Activated T-cell treated with anti-CD3 and anti-CD28 coated beads for 48 hours (primary cell): Measurements from ENCODE around the gene MFSD6.

ENCODE experiments used
- DNase-seq: peaks from one replicate; pipeline ENCODE4 v3.0.0-alpha.2; 2020; ENCODE audit warnings: low read depth

The MFSD6 gene

GRCh38 chr2:190440113-190440512 is 32.0 kb downstream of the MFSD6 start:
- no peak for DNase-seq

GRCh38 chr2:190441564-190441963 is 33.4 kb downstream of the MFSD6 start:
- no peak for DNase-seq

GRCh38 chr2:190443055-190443454 is 34.9 kb downstream of the MFSD6 start:
- no peak for DNase-seq

- DNase-seq: no peak
Measured at GRCh38 chr2:190443778-190444481, 35.8 kb downstream of the MFSD6 start.

GRCh38 chr2:190444976-190445375 is 36.8 kb downstream of the MFSD6 start:
- DNase-seq: no peak

GRCh38 chr2:190446193-190446592 is 38.0 kb downstream of the MFSD6 start:
- DNase-seq: no peak

- no peak for DNase-seq
Measured at GRCh38 chr2:190446750-190447516, 38.8 kb downstream of the MFSD6 start.

GRCh38 chr2:190447766-190448165 is 39.6 kb downstream of the MFSD6 start:
- no peak for DNase-seq

GRCh38 chr2:190449925-190450324 is 41.8 kb downstream of the MFSD6 start:
- no peak for DNase-seq

- DNase-seq: no peak
Measured at GRCh38 chr2:190450363-190450762, 42.2 kb downstream of the MFSD6 start.

GRCh38 chr2:190451561-190452176 is 43.5 kb downstream of the MFSD6 start:
- DNase-seq: no peak

GRCh38 chr2:190452433-190452832 is 44.3 kb downstream of the MFSD6 start:
- no peak for DNase-seq

GRCh38 chr2:190454795-190455194 is 46.6 kb downstream of the MFSD6 start:
- no peak for DNase-seq

- no peak for DNase-seq
Measured at GRCh38 chr2:190455358-190456095, 47.4 kb downstream of the MFSD6 start.

- DNase-seq: no peak
Measured at GRCh38 chr2:190456833-190457232, 48.7 kb downstream of the MFSD6 start.

- DNase-seq: no peak
Measured at GRCh38 chr2:190457256-190457655, 49.1 kb downstream of the MFSD6 start.

GRCh38 chr2:190458352-190459107 is 50.4 kb downstream of the MFSD6 start:
- DNase-seq: no peak

- DNase-seq: no peak
Measured at GRCh38 chr2:190459881-190460280, 51.7 kb downstream of the MFSD6 start.

- no peak for DNase-seq
Measured at GRCh38 chr2:190460487-190460886, 52.3 kb downstream of the MFSD6 start.

GRCh38 chr2:190462181-190462580 is 54.0 kb downstream of the MFSD6 start:
- DNase-seq: no peak

GRCh38 chr2:190462611-190463010 is 54.5 kb downstream of the MFSD6 start:
- DNase-seq: no peak

- no peak for DNase-seq
Measured at GRCh38 chr2:190465060-190465459, 56.9 kb downstream of the MFSD6 start.
